ENCODE results near the gene MYO1G.
A peak's percentile ranks its signal among the peaks of the same experiment; 100 is the strongest.
"Not testable (repeated sequence)": the region's sequence is repeated elsewhere in the genome, so short reads cannot be mapped to it uniquely, and the experiment has no call there.

Gene MYO1G

GRCh38 chr7:44998153-44998871 lies 19.5 kb upstream of the MYO1G start:
- DNase-seq = no peak

- no peak for DNase-seq
These were observed 17.0 kb upstream of the MYO1G start for GRCh38 chr7:44995555-44996493.

- DNase-seq = no peak
These were observed 16.2 kb upstream of the MYO1G start for GRCh38 chr7:44994877-44995554.

GRCh38 chr7:44992004-44992795 lies 13.4 kb upstream of the MYO1G start:
- DNase-seq = not testable (repeated sequence)

GRCh38 chr7:44990109-44991023 lies 11.6 kb upstream of the MYO1G start:
- DNase-seq = no peak

- DNase-seq = no peak
These were observed 10.3 kb upstream of the MYO1G start for GRCh38 chr7:44989132-44989531.

- DNase-seq = no peak
These were observed 9.9 kb upstream of the MYO1G start for GRCh38 chr7:44988701-44989100.

- DNase-seq = no peak
These were observed 9.2 kb upstream of the MYO1G start for GRCh38 chr7:44987996-44988395.

- DNase-seq = no peak
These were observed 8.6 kb upstream of the MYO1G start for GRCh38 chr7:44987457-44987856.

GRCh38 chr7:44986218-44987053 lies 7.6 kb upstream of the MYO1G start:
- peak; percentile 27 for DNase-seq

- no peak for DNase-seq
These were observed 7.0 kb upstream of the MYO1G start for GRCh38 chr7:44985900-44986217.

- no peak for DNase-seq
These were observed 6.3 kb upstream of the MYO1G start for GRCh38 chr7:44985033-44985695.

GRCh38 chr7:44984478-44984758 lies 5.6 kb upstream of the MYO1G start:
- DNase-seq = no peak

- no peak for DNase-seq
These were observed 5.1 kb upstream of the MYO1G start for GRCh38 chr7:44983742-44984477.

GRCh38 chr7:44982970-44983369 lies 4.2 kb upstream of the MYO1G start:
- DNase-seq = no peak

- no peak for DNase-seq
These were observed 3.7 kb upstream of the MYO1G start for GRCh38 chr7:44982535-44982923.

- DNase-seq = peak; percentile 6
These were observed 2.4 kb upstream of the MYO1G start for GRCh38 chr7:44981035-44981706.

- DNase-seq = peak; percentile 99
These were observed 1.7 kb upstream of the MYO1G start for GRCh38 chr7:44980393-44981034.
